ENCODE data around the gene CENPS. TPM values are rescaled to one million over a fixed set of nuclear protein-coding genes. Genes with fewer than 3 reads are reported as not detected.

CENPS gene
- total RNA-seq = 10.9 and 11.2 TPM in 2 replicates

DNA sequence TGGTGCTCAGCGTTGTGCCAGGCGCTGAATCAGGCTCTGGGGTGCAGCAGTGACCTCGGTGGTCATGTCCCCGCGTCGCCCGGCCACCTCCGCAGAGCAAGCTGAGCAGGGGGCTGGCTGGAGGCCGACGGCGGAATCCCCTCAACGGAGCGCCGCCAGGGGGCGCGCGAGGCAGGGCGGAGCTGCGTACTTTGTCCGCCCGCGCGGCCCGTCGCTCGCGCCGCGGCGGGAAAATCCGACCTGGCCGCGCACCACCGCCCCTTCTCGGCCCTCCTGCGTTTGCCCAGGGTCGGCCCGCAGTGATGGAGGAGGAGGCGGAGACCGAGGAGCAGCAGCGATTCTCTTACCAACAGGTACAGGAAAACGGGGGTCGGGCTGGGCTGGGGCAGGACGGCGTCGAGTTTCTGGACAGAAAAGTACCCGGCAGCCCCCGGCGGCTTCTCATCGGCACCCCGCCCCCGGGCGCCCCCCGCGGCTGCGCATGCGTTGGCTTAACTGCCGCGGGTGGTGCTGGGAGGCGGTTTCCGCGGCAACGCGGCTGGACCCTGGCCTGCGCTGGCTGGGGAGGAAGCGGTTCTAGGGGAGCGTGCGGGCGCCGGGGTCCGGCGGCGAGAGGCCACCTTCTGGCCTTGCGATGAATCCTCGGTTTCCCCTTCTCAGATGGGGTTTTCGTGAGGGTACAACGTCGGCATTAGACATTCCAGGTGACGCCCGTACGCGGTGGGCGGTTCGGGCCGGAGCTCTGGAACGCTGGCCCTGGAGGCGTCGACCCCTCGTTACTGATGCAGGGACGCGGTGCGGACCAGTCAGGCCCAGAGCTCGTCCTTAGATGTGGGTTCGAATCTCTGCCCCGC lies at the start of gene CENPS:
Gene CENPS, plus strand, starts transcription at position 218 of the 854 bp plus-strand sequence. Its CDS starts 85 bp downstream, at position 303.

GRCh38 chr1:10398734-10399443 lies 31.3 kb upstream of the CENPS start, which contains the start of gene PGD:
Gene PGD, plus strand, starts transcription at chr1:10399064. Its CDS starts 54 bp downstream, at chr1:10399118.

DNA sequence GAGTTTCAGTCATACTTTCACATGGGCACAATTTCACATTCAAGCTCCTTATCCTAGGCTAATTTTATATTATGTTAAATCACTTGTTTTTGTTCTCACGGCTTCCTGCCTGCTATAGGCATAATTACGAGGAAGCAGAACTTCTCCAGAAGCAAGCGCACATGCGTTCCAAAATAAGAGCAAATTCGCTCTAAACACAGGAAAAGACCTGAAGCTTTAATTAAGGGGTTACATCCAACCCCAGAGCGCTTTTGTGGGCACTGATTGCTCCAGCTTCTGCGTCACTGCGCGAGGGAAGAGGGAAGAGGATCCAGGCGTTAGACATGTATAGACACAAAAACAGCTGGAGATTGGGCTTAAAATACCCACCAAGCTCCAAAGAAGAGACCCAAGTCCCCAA lies 19.5 kb downstream of the CENPS start, which contains the start of gene CORT:
Gene CORT, plus strand, starts transcription at position 281 of the 400 bp plus-strand sequence. CDS start 193 bp downstream, outside the sequence.

DNA sequence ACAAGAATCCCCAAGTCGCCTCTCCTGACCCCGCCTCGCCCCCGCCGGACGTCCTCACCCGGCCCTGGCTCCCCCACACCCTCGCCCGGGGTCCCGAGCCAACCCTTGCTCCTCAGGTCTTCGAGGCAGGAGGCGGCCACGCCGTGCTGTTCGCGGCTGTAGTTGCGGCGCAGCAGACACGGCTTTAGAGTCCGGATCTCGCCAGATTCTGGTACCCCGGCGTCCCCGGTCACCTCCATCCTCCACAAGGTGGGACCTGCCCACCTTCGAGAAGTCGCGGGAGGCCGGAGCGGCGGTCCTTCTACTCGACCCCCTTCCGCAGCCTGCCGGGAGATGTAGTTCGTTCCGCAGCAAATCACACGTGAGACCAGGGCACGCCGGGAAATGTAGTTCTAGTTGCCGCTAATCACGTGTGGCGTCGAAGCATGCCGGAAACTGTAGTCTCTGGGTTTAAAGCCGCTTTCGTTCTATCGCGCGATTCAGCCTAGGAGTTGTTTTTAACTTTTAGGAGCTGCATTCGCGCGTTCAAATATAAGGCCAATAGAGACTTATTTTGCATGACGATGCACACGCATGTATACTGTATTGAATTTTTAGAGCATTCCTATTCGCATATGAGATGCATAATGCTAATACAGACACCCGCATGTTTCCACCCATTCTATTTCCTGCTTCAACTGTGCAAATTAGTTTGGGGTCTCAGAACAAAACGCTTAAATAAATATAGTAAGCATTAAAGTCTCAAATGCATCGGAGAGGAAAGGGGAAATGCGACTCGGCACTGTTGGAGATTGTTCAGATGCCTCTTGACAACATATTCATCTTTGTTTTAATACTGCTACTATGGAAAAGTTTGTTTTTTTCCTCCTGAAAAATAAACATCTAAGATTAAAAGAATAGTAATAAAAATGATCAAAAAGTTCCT lies 42.2 kb downstream of the CENPS start, which contains the start of gene DFFA:
Gene DFFA, minus strand, starts transcription at position 310 of the 925 bp plus-strand sequence. Its CDS starts 71 bp downstream, at position 239.

GRCh38 chr1:10474613-10475507 lies 44.6 kb downstream of the CENPS start, which contains the start of gene PEX14:
Gene PEX14, plus strand, starts transcription at chr1:10474950. Its CDS starts 17 bp downstream, at chr1:10474967.

Other genes starting within 250 kb of the CENPS start
- gene KIF1B, start 219.9 kb upstream of the CENPS start, total RNA-seq = 41.4 and 46.9 TPM in 2 replicates
- 229 and 277 TPM in 2 replicates for gene PGD, start 31.4 kb upstream of the CENPS start, total RNA-seq
- 0.32 TPM in 1 of 2 replicates, not detected in the other for gene CORT, start 19.6 kb downstream of the CENPS start, total RNA-seq
- gene DFFA, start 42.1 kb downstream of the CENPS start, total RNA-seq = 41.7 and 43.0 TPM in 2 replicates
- gene PEX14, start 44.5 kb downstream of the CENPS start, total RNA-seq = 17.5 and 18.2 TPM in 2 replicates